Mucosa of descending colon (tissue), 3 donors: ENCODE results near the gene STXBP1. TPM values are rescaled to one million over a fixed set of nuclear protein-coding genes. Genes with fewer than 3 reads are reported as not detected.

ENCODE experiments used
- ATAC-seq: fragments of 200-7000 bp; cut with Tn5 transposase; one replicate; pipeline ENCODE4 v1.9.1; 2020; ENCODE audit warnings: mild to moderate bottlenecking, moderate library complexity
- DNase-seq, 3 donors: peaks; one replicate each; pipeline ENCODE4 v3.0.0-alpha.2; 2020
- H3K36me3 ChIP-seq: fragments of 200-600 bp; one replicate; pipeline ENCODE4 v1.8.0; 2021; ENCODE audit warnings: low read depth, mild to moderate bottlenecking
- H3K4me1 ChIP-seq: fragments of 200-600 bp; one replicate; pipeline ENCODE4 v1.8.0; 2021; ENCODE audit warnings: low read depth, mild to moderate bottlenecking
- H3K4me3 ChIP-seq: fragments of 200-600 bp; one replicate; pipeline ENCODE4 v1.8.0; 2021; ENCODE audit warnings: mild to moderate bottlenecking
- H3K9me3 ChIP-seq: fragments of 200-600 bp; one replicate; pipeline ENCODE4 v1.8.0; 2021; ENCODE audit warnings: mild to moderate bottlenecking
- CTCF ChIP-seq: fragments of 200-600 bp; IDR thresholded peaks from one replicate; pipeline ENCODE4 v1.8.0; 2022; ENCODE audit warnings: antibody characterized with exemption, mild to moderate bottlenecking
- intact Hi-C, 2 donors: fragments of 100-400 bp; cut with DNase I in 1 of 2; cut with micrococcal nuclease in 1 of 2; formaldehyde crosslinking; loops; one replicate each; pipeline versions ENCODE4 v1.11.0 to v1.11.1; 2022; cut with DNase I, micrococcal nuclease
- total RNA-seq, 3 donors: library from RNA; stranded (reverse); fragmentation: NEBNext Ultra II Directional in 2 of 3; extraction: Animal tissue kit (Norgen Biotek cat#: 25700) in 2 of 3; gene quantifications; one replicate each; pipeline versions ENCODE4 v1.2.1 to v1.2.4, GENCODE V29; 2021 to 2023
- donor health status: DM: no; HTN: no; CAD: no; lungs with moderate emphysema.
- donor health status: DM: no; HTN: no; CAD: no.
- donor health status: DM: no; HTN: yes; CAD: no.

STXBP1 gene
- total RNA-seq, 3 donors from 2014 or later = 11.8 to 37.1 (median 17.1) TPM

GRCh38 chr9:127738666-127739065, 126.6 kb downstream of the STXBP1 start:
- DNase-seq = no peak
- no peak for TF ChIP-seq CTCF
- Histone ChIP-seq H3K4me3 (no peak overlapping the region), H3K36me3 (no peaks in the 10 kb centered on the region), H3K4me1 (peaks cover 21% of the 10 kb centered on the region), H3K9me3 (no peaks in the 10 kb centered on the region)
- intact Hi-C loops = loop anchor here in 1 of 2 donors (5.0 to 10.0 kb wide), 2 partner anchors 44 to 136 kb away; partner anchors contain the start of gene AK1
- no peak for ATAC-seq

GRCh38 chr9:127739614-127740330, 127.7 kb downstream of the STXBP1 start:
- DNase-seq (no peak), ATAC-seq (no peak)
- intact Hi-C loops = loop anchor here in 1 of 2 donors (5.0 to 10.0 kb wide), 2 partner anchors 43 to 135 kb away; partner anchors contain the start of gene AK1
- no peak overlapping the region for H3K4me3 ChIP-seq
- no peaks in the 10 kb centered on the region for H3K9me3 ChIP-seq
- H3K36me3 ChIP-seq = no peaks in the 10 kb centered on the region
- TF ChIP-seq CTCF = no peak
- peaks cover 14% of the 10 kb centered on the region for H3K4me1 ChIP-seq

- Histone ChIP-seq H3K36me3 (no peaks in the 10 kb centered on the region), H3K4me3 (no peak overlapping the region), H3K9me3 (no peaks in the 10 kb centered on the region), H3K4me1 (peaks cover 14% of the 10 kb centered on the region)
- peak; percentile 68 for ATAC-seq
- intact Hi-C loops = no loop called here
- DNase-seq = peak; percentile 64 to 71 (median 69)
- TF ChIP-seq CTCF = no peak
Measured at GRCh38 chr9:127741831-127742434, 129.9 kb downstream of the STXBP1 start.

Other genes starting within 250 kb of the STXBP1 start
- gene SLC2A8, start 215.1 kb upstream of the STXBP1 start, total RNA-seq = 10 to 100 TPM; 17.3 to 60.1 (median 23.0) TPM
- gene ZNF79, start 187.9 kb upstream of the STXBP1 start, total RNA-seq = 10 to 100 TPM in 1 of 3 donors, 1 to 10 TPM in 2; 5.1 to 13.6 (median 5.7) TPM
- 100 to 1,000 TPM; 726 to 998 (median 926) TPM for gene RPL12, start 160.9 kb upstream of the STXBP1 start, total RNA-seq
- gene LRSAM1, start 160.8 kb upstream of the STXBP1 start, total RNA-seq = 10 to 100 TPM; 16.8 to 29.0 (median 17.9) TPM
- under 1 TPM in 2 of 3 donors, not detected in 1; 0.12 to 0.28 TPM for gene CFAP157, start 94.7 kb downstream of the STXBP1 start, total RNA-seq
- gene PTRH1, start 103.4 kb downstream of the STXBP1 start, total RNA-seq = 10 to 100 TPM in 2 of 3 donors, 1 to 10 TPM in 1; 5.1 to 10.5 (median 10.3) TPM
- under 1 TPM in 1 of 3 donors, not detected in 2; 0.31 TPM for gene TTC16, start 103.8 kb downstream of the STXBP1 start, total RNA-seq
- gene TOR2A, start 123.0 kb downstream of the STXBP1 start, total RNA-seq = 10 to 100 TPM; 19.7 to 30.2 (median 28.2) TPM
- gene SH2D3C, start 166.4 kb downstream of the STXBP1 start, total RNA-seq = 1 to 10 TPM; 3.2 to 7.4 (median 4.7) TPM
- gene CDK9, start 173.8 kb downstream of the STXBP1 start, total RNA-seq = 100 to 1,000 TPM in 1 of 3 donors, 10 to 100 TPM in 2; 67.8 to 111 (median 75.9) TPM
- gene FPGS, start 190.6 kb downstream of the STXBP1 start, total RNA-seq = 10 to 100 TPM; 41.0 to 46.5 (median 41.3) TPM
- gene ENG, start 242.4 kb downstream of the STXBP1 start, total RNA-seq = 10 to 100 TPM; 18.3 to 35.5 (median 34.8) TPM